HG03565 (cell line): ENCODE results near the gene ANGEL1.

Experiments
- ATAC-seq: cut with Tn5 transposase; IDR thresholded peaks from one replicate; pipeline ENCODE4 v1.9.1; 2021; ENCODE audit warnings: mild to moderate bottlenecking, moderate library complexity; ENCODE audit not compliant: unreplicated experiment

The ANGEL1 gene

DNA sequence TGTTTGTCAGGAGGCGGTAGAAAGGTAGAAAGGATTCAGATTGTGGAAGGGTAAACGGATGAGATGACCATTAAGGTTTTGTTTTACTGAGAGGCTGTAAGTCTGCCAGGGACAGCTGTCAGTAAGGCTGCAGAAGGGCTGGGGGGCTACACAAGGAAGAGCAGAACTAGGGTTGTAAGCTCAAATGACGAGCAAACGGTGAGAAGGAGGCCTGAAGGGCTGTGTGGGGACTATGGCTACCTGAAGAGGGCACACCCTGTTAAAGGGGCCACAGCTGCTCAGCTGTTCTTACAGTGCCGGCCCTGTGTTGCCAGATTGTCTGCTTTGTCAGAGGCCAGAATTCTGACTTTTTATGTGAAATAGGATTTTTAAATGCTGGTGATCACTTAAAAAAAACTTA, 32.3 kb downstream of the ANGEL1 start:
- no peak for ATAC-seq

DNA sequence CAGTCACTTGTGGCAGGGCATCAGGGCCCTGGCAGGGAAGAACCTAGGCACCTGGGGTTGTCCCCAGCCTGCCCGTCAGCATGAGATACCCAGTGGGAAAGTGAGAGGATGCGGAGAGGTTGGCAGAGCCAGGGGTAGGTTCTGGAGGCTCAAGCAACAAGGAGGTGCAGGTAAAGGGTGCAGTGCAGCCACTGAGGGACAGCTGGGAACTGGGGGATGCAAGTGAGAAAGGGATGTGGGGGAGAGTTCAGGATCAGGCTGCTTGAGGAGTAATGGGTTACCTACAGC, 32.7 kb downstream of the ANGEL1 start:
- no peak for ATAC-seq

DNA sequence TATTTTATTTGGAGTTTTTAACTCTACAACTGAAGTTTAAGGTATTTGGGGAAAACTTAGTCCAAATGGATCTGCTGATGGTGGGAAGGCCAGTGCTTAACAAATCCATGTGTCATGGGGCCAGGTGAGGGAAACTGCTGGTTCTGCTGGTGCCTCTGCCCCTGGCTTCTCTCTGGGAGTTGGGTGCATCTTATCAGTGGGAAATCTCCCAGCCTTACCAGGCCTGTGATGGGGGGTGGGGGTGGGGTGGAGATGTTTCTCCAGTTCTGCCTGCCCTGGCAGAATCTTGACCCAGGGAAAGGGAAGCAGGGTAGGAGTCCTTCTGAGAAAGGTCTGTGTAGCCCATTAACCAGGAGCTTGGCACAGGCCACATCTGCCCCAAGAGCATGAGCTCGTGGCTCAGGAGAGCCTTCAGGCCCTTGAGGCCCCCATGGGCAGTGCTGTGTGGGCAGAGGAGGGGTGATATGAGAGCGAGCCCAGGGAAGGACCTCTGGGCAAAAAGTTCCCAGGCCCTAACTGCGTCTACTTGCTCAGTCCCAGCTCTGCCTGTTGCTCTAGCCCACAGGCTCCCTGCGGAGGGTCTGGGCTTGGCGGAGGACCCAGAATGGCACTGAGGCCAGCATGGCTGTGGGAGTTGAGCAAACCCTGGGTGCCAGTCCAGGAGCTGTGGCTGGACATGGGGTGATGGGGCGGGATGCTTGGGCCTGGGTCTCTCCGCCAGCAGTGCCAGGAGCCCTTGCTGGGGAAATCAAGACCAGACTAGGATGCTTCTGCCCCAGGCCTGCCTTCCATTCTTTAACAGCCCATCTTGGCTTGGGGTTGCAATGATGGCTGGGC, 33.2 kb downstream of the ANGEL1 start:
- ATAC-seq, result no peak

DNA sequence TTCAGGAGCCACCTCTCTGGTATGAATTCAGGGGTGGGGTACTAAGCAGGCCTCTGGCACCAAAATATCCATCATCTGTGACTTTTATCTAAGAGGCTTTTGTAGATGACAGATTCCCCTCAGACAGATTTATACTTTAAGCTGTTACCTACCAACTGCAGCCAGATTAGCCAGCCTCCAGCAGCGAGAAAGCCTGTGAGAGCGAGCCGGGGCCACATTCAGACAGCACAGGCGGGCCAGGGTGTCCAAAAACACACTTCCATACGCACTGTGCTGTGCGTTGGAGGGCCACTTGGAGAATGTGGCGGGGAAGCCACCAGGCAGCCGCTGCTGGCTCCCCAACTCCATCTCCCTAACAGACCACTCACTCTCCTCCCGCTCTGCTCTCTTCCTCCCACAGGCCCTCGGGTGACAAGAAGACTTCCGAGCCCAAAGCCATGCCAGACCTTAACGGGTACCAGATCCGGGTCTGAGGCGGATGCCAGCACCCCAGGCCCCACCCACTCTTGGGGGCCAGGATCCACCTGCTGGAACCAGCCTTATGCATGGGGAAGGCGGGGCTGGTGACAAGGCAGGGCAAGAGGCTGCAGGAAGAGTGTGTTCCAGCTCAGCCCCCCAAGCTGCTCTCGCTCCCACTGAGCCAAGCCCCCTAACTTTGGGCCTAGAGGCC, 34.0 kb downstream of the ANGEL1 start:
- ATAC-seq, result no peak

DNA sequence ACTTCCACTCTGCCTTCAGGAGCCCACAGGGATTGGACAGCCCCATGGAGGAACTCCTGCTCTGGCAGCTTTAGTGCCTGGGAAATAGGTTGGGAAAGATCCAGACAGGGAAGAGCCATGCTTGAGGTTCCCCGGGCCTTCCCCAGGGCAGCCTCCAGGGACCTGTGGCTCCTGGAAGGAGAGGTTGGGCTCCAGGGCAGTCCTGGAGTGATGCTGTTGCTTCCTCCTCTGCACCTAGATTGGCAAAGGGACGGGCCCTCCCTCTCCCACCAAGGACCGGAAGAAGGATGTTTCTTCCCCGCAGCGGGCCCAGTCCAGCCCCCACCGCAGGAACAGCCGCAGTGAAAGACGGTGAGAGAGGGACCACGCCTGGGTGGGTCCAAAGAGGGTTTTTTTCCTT, 35.0 kb downstream of the ANGEL1 start:
- no peak for ATAC-seq

DNA sequence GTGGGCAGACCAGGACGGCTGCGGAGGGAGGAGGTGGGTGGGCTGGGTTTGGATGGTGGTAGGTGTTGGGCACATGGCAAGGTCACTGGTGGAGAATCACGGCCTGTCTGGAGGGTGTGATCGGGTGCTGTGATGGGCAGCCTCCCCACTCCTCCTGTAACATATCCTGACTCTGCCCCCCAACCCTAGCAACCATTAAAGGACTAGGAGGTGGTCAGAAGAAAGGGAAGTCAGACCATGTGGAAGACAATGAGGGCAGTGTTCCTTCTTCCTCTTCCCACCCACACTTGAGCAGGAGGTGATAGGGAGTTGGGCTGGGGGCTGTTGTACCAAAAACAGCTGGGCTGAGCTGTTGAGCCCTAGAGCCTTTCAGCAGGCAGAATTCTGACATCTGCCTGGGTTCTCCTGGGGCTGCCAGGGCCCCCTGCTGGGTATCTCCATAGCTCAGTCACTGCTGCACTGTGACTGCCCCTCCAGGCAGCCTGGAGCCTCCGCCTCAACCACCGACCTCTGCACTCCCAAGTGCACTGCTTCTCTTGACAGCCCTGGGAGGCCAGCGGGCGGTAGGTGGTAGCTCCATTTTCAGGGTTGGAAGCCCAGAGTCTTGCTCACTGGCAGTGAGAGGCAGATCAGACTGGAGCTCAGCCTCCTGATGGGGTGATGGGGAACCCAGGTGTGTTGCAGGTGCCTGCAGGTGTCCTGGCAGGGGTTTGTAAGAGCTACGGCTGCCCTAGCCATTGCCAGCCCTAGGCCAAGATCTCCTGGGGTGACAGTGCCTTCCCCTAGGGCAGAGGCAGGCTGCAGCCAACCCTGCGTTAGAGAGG, 36.0 kb downstream of the ANGEL1 start:
- no peak for ATAC-seq

DNA sequence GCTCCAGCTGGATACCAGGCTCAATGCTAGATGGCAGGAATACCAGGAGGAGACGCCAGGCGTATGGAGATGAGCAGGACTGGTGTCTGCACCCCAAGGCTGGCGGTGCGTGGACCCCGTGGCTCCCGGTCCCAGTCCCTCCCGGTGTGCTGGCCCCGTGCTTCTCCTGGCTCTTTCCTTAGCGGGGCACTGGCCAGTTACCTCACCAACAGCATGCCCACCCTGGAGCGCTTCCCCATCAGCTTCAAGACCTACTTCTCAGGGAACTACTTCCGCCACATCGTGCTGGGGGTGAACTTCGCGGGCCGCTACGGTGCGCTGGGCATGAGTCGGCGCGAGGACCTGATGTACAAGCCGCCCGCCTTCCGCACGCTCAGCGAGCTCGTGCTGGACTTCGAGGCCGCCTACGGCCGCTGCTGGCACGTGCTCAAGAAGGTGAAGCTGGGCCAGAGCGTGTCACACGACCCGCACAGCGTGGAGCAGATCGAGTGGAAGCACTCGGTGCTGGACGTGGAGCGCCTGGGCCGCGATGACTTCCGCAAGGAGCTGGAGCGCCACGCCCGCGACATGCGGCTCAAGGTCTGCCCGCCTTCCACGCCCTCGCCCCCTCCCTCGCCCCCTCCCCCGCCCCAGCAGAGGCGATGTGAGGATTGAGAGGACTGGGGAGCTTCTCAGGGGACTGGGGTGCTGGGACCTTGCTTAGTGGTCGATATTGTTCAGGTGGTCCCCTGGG, 36.8 kb downstream of the ANGEL1 start:
- no peak for ATAC-seq

DNA sequence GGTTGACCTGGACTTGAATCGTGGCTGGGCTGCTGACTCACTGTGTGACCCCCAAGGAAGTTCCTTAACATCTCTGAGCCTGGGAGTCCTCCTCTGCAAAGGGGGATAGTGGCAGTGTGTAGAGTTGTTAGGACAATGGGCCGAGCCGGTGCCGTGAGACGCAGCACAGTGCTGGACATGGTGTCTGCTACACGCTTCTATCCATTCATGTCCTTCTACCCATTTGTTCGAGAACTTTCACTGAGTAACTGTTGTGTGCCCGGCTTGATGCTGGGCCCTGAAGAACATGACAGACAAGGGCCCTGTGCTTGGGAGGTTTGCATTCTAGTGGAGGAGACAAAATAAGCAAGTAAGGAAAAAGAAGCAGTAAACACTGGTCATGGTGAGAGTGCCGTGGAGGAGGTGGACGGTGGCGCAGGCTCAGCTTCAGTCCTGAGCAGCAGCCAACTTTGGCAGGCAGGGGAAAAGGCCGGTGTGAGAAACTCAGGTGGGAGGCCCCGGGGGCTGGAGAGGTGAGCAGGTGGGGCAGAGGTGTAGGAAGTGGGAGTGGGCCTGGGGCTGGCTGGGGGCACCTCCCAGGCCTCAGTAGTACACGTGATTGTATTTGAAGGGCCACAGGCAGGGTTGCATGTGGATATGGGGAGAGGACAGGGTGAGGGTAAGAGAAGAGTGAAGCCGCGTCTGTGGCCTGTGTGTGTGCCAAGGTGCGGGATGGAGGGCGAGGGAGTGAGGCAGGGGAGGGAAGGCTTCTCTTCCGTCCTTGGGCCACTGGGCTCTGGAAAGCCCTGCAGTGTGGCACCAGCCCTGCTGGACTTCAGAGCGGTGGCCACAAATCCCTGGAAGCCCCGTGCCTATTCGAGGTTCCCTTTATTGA, 37.6 kb downstream of the ANGEL1 start:
- no peak for ATAC-seq

DNA sequence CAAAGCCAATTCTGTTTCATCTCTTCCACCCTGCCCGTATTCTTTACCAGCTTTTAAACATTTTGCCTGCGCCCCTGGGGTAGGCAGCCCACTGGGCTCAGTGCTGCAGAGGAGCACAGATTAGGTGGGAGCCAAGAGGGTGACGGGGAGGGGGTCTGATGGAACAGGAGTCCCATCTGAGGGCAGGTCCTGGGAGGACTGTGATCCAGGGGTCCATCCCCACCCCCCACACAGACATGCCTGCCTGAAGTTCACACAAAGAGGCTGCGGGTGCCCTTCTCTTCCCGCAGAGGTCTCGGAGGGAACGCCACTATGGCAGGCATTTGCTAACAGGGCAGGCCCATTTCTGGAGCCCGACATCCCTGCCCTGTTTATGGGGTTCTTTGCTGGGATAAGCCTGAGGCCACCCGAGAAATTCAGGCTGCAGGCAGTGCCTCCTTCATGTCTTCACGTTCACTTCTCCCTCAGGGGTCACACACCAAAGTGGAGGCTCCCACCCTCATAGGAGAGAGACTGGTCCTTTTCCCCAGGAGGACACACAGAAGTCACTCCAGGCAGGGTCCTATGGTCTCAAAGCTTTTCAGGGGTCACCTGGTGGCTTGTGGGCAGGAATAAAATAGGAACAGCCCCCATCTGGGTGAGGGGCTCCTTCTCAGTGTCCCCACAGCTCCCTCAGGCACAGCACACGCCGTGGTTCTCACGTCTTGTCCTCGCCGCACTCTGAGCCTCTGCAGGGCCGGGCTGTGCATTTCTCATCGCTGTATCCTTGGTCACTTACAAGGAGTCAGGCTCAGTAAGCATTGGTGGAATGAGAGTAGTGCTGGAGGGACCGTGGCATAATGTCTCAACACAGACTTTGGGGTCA, 38.5 kb downstream of the ANGEL1 start:
- ATAC-seq, result no peak

DNA sequence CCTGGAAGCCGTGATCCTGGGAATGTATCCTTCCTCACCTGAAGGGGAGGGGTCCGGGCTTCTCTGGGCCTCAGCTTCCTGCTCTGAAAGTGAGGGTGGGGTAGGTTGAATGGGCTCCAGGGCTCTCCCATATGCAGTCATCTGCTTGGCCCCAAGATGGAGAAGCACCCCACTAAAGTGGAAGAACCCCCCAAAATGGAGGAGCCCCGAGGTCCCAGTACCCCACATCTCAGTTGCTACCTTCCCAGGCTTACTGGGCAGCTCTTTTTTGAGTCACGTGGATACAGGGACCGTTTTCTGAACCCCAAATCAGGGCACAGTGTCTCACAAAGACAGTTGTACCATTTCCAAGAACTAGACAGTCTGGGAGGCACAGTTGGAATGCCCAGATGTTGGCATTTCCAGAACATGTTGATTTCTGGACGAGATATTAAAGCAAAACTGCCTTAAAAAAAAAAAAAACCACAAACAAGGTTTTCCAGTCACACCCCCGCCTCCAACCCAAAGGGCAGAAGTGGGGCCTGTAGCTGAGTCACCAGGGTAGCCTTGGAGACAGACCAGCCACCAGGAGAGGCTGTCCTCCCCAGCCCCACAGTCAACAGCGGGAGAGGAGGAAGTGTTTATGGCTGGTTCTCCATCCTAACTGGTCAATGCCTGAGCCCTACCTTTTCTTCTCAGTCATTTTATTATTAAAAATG, 39.3 kb downstream of the ANGEL1 start:
- ATAC-seq, result no peak

DNA sequence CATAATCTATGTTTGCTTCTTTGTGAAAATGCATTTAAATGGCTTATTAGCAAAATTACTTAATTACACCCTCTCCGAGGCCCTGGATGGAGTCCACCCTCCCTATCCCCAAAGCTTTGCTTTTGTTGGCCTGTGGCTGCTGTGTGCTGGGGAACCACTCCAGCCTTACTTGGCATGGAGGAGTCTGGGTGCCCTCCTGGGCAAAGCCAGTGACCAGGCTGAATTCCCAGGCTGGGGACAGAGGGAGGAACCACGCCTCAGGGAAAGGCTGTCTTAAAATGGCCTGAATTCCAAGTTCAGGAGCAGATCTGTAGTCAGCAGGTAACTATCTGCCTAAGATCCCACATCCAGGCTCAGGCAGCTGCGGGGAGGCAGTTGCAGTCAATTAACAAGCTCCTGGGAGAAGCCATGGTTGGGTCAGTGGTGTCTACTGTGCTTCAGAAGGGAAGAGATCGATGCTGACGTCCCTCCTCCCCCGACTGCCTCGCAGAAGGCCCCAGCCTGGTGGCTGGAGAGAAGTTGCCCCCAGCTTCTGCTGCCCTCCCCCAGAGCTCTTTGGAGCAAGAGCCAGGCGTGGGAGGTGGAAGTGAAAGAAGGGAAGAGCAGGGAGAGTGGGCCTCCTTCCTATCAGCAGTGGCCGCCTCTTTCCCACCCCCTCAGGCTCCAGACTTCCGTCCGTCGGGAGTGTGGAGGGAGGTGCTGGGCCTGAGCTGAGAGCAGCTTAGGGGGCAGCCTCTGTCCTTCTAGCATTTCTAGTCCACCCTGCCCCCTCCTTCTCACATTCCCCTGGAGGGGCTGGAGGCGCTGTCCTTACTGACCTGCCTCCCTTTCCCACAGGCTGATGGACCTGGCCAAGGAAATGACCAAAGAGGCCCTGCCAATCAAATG, 40.1 kb downstream of the ANGEL1 start:
- no peak for ATAC-seq

DNA sequence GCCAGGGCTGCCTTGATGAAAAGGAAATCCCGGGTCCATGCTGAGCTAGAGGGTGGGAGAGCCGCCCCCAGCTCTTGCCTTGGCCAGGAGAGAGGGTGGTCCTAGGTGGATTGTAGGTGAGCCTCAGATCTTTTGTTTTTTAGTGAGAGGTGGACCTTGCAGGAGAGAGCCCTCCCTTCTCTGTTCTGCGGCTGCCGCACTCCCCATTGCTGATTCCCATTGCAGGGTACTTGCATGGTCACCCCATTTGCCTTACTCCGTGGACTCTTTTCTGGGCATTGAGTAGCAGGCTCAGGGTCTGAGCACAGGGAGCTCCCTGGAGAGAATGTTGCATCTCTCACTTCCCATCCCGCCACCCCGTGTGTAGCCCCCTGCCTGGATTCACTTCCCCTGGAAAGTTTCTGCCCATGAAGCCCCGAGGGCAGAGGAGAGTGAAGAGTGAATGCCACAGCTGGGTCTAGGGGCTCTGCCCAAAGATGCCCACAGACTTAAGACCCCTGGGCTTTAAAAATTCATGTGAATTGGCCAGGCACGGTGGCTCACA, 41.2 kb downstream of the ANGEL1 start:
- ATAC-seq, result no peak

DNA sequence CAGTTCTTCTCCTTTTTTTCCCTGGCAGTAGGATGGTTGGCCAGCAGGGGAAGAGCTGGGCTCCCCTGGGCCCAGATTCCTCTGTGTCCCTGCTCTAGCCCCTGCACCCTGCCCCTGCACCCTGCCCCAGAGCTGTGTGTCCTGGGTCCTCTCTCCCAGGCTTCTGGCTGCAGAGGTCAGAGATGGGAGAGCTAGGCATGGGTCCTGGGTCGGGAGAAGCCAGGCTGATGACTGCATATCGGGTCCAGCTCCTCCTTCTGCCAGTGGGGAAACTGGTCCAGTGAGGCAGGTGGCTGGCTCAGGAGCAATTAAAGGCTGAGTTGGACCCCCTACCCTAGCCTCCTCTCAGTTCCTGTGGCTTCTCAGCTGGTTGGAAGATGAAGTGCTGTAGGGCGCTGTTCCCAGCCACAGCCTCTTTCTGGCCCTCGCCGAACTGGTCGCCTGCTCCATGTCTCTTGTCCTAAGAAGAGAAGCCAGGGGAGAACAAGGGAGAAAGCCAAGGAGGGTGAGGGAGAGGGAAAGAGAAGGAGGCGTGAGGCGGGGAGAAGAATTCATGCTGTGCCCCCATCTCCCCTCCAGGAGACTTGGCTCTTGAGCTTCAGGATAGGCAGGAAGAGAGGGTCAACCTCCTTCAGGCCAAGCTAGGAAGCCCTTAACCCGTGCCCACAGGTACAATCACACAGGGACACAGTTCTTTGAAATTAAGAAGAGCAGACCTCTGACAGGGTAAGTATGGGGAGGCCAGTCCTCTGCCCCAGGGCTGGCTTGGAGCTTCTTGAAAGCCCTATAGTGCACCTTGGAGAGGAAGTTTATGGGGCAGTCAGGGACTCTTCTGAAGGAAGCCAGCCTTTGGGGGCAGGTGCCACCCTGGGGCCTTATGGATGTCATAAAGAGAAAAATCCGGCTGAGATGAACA, 41.9 kb downstream of the ANGEL1 start:
- ATAC-seq, result no peak

DNA sequence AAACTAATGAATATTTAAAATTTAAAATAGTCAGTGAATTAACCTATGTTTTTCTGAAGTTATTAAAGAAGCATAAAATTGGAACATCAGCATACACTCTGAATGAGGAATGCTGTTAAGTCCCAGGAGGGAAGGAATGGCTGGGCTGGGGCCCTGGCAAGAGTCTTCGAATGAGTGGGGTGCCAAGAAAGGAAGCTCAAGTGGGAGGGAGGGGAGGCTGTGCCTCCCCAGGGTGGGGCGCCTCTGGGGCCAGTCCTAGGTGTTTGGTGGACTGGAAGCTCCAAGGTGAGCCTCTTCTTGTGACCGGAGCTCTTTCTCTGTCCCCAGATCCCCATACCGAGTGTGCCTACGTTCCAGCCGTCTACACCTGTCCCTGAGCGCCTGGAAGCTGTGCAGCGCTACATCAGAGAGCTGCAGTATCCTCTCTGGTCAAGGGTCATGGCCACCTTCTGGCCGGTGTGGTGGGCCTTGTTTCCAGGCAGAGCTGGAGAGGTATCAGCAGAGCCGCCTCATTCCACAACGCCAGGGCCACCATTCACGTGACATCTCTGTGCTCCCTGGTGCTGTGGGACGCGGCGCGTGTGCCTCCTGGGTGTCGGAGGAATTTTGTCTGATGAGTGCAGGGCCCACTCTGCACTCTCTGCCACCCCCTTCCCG, 42.9 kb downstream of the ANGEL1 start:
- ATAC-seq, result no peak

DNA sequence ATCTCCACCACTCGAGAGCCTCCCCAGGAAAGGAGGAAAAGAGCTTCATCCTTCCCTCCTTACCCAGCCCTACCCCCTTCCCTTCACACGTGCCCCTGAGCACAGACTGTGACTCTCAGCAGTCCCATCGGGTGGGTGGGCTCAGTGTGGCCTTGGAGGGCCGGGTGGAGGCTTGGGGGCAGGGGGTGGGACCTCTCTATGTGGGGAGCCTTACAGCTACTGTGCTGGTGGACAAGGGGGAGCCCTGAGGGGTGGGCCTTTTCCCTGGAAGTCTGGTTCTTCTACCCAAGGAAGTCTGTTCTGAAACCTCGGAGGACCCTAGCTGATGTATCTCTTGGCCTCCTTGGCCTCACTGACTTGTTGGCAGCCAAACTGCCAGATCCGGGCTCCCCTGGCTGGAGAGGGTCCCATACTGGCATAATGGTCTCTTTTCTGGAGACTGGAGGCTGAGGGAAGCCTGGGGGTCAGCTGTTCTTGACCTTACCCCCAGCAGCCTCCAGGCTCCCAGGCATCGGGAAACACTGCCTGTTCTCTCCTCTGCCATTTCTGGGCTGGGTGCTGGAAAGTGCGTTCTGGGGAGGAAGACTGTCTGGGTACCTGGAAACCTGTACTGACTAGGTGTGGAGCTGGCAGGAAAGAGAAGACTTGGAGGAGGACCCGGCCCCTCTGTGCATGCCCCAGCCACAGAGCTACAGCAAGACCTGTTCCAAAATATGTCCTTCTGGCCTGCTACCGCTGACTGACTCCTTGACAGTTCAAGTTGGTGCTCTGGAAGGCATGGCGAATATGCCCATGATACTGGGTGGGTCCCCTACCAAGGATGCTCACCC, 43.8 kb downstream of the ANGEL1 start:
- ATAC-seq, result no peak
